HFFc6 (cell line): Measurements from ENCODE around the gene STMN3. TPM values are rescaled to one million over a fixed set of nuclear protein-coding genes. Genes with fewer than 3 reads are reported as not detected.
"Not testable (repeated sequence)": the region's sequence is repeated elsewhere in the genome, so short reads cannot be mapped to it uniquely, and the experiment has no call there.

ENCODE experiments used
- DNase-seq: peaks from one replicate; pipeline ENCODE4 v3.0.0-alpha.2; 2018
- H3K27ac Mint-ChIP-seq: 2 replicates; pipeline ENCODE4 v1.8.0; 2020; ENCODE audit warnings: mild to moderate bottlenecking, mixed read lengths
- H3K27me3 Mint-ChIP-seq: 2 replicates; pipeline ENCODE4 v1.8.0; 2021; ENCODE audit warnings: mild to moderate bottlenecking, moderate library complexity, mixed read lengths; ENCODE audit not compliant: insufficient read depth
- H3K36me3 Mint-ChIP-seq: 2 replicates; pipeline ENCODE4 v1.8.0; 2021; ENCODE audit warnings: low read depth, mixed read lengths
- H3K4me1 Mint-ChIP-seq: 2 replicates; pipeline ENCODE4 v1.8.0; 2020; ENCODE audit warnings: low read depth, mixed read lengths
- H3K4me3 Mint-ChIP-seq: 2 replicates; pipeline ENCODE4 v1.8.0; 2020; ENCODE audit warnings: mild to moderate bottlenecking, moderate library complexity, mixed read lengths
- H3K9me3 Mint-ChIP-seq: 2 replicates; pipeline ENCODE4 v1.8.0; 2020; ENCODE audit warnings: mild to moderate bottlenecking, mixed read lengths
- total RNA-seq, 6 experiments: library from RNA; stranded (reverse); fragmentation: NEBNext Ultra II Directional; extraction: Animal tissue kit (Norgen Biotek cat#: 25700); gene quantifications; 2 replicates in 1 of 6; 3 replicates in 5 of 6; pipeline ENCODE4 v1.2.3, GENCODE V29; 2021
- TF ChIP-seq, protein P1 (sequence below): fragments of 200-600 bp; sonication (generic); IDR thresholded peaks from 2 replicates; pipeline ENCODE4 v1.5.0; 2021; ENCODE audit warnings: antibody characterized with exemption, mild to moderate bottlenecking

STMN3 gene
- total RNA-seq, 6 experiments from 2014 or later: 0.77 to 3.2 (median 1.5) TPM

DNA sequence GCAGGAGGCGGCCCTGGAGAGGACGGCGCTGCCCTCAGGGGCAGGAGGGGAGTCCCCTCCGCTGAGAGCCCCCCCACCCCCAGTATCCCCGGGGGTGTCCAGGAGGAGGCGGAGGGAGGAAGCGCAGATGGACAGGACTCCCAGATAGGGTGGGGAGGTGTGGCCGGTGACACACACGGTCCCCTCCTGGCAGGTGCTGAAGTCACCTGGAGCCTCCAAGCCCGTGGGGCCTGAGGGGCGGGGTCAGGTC is 1.4 kb downstream of the STMN3 start:
- peaks cover 11% of the 10 kb centered on the region for H3K27me3 Mint-ChIP-seq
- TF ChIP-seq, protein P1, sequence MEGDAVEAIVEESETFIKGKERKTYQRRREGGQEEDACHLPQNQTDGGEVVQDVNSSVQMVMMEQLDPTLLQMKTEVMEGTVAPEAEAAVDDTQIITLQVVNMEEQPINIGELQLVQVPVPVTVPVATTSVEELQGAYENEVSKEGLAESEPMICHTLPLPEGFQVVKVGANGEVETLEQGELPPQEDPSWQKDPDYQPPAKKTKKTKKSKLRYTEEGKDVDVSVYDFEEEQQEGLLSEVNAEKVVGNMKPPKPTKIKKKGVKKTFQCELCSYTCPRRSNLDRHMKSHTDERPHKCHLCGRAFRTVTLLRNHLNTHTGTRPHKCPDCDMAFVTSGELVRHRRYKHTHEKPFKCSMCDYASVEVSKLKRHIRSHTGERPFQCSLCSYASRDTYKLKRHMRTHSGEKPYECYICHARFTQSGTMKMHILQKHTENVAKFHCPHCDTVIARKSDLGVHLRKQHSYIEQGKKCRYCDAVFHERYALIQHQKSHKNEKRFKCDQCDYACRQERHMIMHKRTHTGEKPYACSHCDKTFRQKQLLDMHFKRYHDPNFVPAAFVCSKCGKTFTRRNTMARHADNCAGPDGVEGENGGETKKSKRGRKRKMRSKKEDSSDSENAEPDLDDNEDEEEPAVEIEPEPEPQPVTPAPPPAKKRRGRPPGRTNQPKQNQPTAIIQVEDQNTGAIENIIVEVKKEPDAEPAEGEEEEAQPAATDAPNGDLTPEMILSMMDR: no peak
- H3K4me3 Mint-ChIP-seq: peak overlapping the region; percentile 65; the same call in 1 of the 2 replicates
- H3K4me1 Mint-ChIP-seq: peaks cover 5% of the 10 kb centered on the region
- H3K27ac Mint-ChIP-seq: no peak overlapping the region
- H3K36me3 Mint-ChIP-seq: no peaks in the 10 kb centered on the region
- DNase-seq: no peak
- no peaks in the 10 kb centered on the region for H3K9me3 Mint-ChIP-seq

DNA sequence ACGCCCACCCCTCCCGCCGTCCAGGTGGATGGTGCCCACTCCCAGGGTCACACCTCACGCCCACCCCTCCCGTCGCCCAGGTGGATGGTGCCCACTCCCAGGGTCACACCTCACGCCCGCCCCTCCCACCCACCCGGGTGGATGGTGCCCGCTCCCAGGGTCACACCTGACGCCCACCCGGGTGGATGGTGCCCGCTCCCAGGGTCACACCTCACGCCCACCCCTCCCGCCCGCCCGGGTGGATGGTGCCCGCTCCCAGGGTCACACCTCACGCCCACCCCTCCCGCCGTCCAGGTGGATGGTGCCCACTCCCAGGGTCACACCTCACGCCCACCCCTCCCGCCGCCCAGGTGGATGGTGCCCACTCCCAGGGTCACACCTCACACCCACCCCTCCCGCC is 2.7 kb downstream of the STMN3 start:
- H3K27ac Mint-ChIP-seq, H3K36me3 Mint-ChIP-seq, H3K4me1 Mint-ChIP-seq, DNase-seq, H3K9me3 Mint-ChIP-seq, H3K4me3 Mint-ChIP-seq: not testable (repeated sequence)
- peaks cover 11% of the 10 kb centered on the region for H3K27me3 Mint-ChIP-seq

DNA sequence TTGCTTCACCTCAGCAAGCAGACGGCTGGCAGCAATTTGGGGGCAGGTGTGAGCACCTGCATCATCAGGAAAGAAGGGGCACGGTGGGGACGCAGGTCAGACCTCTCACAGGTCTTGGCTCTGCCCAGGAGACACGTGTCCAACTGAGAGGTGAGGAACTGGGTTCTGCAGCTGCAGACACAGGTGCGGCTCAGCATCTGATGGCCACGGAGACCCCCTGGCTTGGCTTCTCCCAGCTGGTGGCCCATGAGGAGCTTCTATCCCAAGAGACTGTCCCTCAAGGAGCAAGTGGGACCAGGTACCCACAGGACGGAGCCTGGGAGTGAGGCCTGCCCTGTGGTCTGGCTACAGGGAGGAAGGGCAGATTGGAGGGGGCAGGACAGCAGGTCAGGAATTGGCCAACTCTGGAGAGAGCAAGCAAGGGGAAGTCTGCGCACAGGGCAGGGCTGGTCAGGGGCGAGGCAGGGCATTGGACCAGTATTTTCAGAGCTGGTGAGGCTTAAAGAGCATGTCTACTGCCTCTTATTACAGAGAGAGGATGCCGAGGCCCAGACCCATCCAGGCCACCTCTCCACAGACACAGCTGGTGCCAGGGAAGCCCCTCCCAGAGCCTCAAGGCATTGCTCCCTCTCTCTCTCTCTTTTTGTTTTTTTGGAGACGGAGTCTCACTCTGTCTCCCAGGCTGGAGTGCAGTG is 4.2 kb downstream of the STMN3 start:
- Mint-ChIP-seq H3K4me3 (no peak overlapping the region), H3K36me3 (no peaks in the 10 kb centered on the region), H3K9me3 (no peaks in the 10 kb centered on the region), H3K4me1 (peaks cover 5% of the 10 kb centered on the region), H3K27ac (no peak overlapping the region), H3K27me3 (peaks cover 4% of the 10 kb centered on the region)
- DNase-seq: no peak
- TF ChIP-seq, protein P1: no peak

DNA sequence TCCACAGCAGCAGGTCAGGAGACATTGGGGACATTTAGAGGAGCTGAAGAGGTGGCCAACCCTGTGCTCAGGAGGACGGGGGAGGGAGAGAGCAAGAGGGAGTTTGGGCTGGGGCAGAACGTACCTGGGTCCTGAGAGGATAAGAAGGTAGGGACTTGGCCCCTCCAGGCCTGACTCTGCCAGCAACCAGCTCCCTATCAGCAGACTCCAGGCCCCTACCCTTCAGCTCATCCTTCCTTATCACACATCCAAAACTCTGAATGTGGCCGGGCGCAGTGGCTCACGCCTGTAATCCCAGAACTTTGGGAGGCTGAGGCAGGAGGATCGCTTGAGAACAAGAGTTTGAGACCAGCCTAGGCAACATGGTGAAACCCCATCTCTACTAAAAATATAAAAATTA is 5.0 kb downstream of the STMN3 start:
- peaks cover 9% of the 10 kb centered on the region for H3K27me3 Mint-ChIP-seq

DNA sequence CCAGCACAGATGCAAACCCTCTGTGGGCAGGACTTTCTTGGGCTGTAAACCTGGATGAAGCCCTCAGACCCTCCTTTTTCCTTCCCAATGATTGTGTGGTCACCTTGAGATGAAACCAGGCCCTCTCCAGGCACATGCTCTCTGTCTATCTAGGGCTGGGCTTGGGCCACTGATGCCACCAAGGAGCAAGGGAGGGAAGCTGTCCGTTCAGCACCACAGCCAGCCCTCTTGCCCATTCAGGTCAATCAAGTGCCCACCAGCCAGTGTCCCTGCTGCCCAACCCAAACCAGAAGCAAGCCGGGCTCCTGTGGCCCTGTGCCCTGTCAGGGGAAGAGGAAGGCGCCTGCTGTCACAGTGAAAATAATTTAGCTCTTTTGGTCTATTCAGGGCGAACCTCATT is 8.0 kb downstream of the STMN3 start:
- peaks cover 6% of the 10 kb centered on the region for H3K27me3 Mint-ChIP-seq
- H3K4me1 Mint-ChIP-seq: no peaks in the 10 kb centered on the region
- H3K4me3 Mint-ChIP-seq: no peak overlapping the region
- H3K27ac Mint-ChIP-seq: no peak overlapping the region
- DNase-seq: no peak
- no peaks in the 10 kb centered on the region for H3K9me3 Mint-ChIP-seq
- TF ChIP-seq, protein P1: no peak
- H3K36me3 Mint-ChIP-seq: no peaks in the 10 kb centered on the region

More for the DNA sequence above, 5.0 kb downstream of the STMN3 start:
- Mint-ChIP-seq H3K36me3 (no peaks in the 10 kb centered on the region), H3K4me1 (peaks cover 5% of the 10 kb centered on the region), H3K4me3 (no peak overlapping the region), H3K9me3 (no peaks in the 10 kb centered on the region), H3K27ac (no peak overlapping the region)
- TF ChIP-seq, protein P1: no peak
- no peak for DNase-seq

DNA sequence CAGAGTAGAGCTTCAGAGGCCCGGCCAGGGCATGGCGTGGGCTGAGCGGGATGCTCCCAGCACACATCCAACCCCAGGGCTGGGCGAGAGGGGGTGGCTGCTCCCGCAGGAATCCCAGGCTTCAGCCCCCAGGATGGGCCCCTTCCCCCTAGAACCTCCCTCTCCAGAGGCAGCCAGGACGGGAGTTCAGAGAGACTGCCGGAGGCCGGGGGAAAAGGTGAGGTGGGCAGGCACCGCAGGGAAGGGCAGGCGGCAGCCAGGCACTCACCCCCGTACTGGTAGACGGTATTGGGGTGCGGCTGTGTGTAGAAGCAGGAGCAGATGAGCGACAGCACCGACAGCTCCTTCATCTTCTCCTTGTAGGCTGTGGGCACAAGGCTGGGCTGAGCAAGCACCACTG is 9.3 kb downstream of the STMN3 start:
- DNase-seq: no peak
- peaks cover 6% of the 10 kb centered on the region for H3K27me3 Mint-ChIP-seq
- no peak overlapping the region for H3K4me3 Mint-ChIP-seq
- TF ChIP-seq, protein P1: no peak
- H3K36me3 Mint-ChIP-seq: no peaks in the 10 kb centered on the region
- H3K4me1 Mint-ChIP-seq: no peaks in the 10 kb centered on the region
- H3K27ac Mint-ChIP-seq: no peak overlapping the region
- no peaks in the 10 kb centered on the region for H3K9me3 Mint-ChIP-seq
